Calu3 (cell line): Measurements from ENCODE around the gene FIG4. TPM values are rescaled to one million over a fixed set of nuclear protein-coding genes. Genes with fewer than 3 reads are reported as not detected.
"Not testable (repeated sequence)": the region's sequence is repeated elsewhere in the genome, so short reads cannot be mapped to it uniquely, and the experiment has no call there.

ENCODE experiments used
- BruUV-seq: library from RNA; stranded (reverse); fragments of 400-500 nt; replicated peaks from 2 replicates; lab custom pipeline; 2021; lab: Mats Ljungman, UMichigan
- CTCF ChIA-PET: fragments of 300-600 bp; sonication (Branson Sonifier 250); formaldehyde crosslinking; loops from one replicate; lab custom pipeline; 2022; ENCODE audit warnings: antibody characterized with exemption; lab: Charles Lee
- DNase-seq: peaks from one replicate; pipeline ENCODE4 v3.0.0; 2022
- H3K27ac Mint-ChIP-seq: one replicate; pipeline ENCODE4 v1.8.0; 2022; ENCODE audit warnings: mixed read lengths; ENCODE audit not compliant: unreplicated experiment
- H3K27me3 Mint-ChIP-seq: one replicate; pipeline ENCODE4 v1.8.0; 2022; ENCODE audit warnings: mixed read lengths; ENCODE audit not compliant: unreplicated experiment
- H3K36me3 Mint-ChIP-seq: one replicate; pipeline ENCODE4 v1.8.0; 2022; ENCODE audit warnings: mild to moderate bottlenecking, moderate library complexity, mixed read lengths; ENCODE audit not compliant: insufficient read depth, unreplicated experiment
- H3K4me1 Mint-ChIP-seq: one replicate; pipeline ENCODE4 v1.8.0; 2022; ENCODE audit warnings: mild to moderate bottlenecking, low read depth, mixed read lengths; ENCODE audit not compliant: unreplicated experiment
- H3K4me3 Mint-ChIP-seq: one replicate; pipeline ENCODE4 v1.8.0; 2022; ENCODE audit warnings: mild to moderate bottlenecking, low read depth, moderate library complexity, mixed read lengths; ENCODE audit not compliant: unreplicated experiment
- H3K9me3 Mint-ChIP-seq: one replicate; pipeline ENCODE4 v1.8.0; 2022; ENCODE audit warnings: low read depth, mixed read lengths; ENCODE audit not compliant: unreplicated experiment
- intact Hi-C: fragments of 100-400 bp; cut with micrococcal nuclease; formaldehyde crosslinking; loops from one replicate; pipeline ENCODE4 v1.10.0; 2022; ENCODE audit not compliant: unreplicated experiment
- total RNA-seq: library from RNA; stranded (reverse); gene quantifications from 2 replicates; pipeline ENCODE4 v1.2.3, GENCODE V29; 2022
- TF ChIP-seq, protein P1 (sequence below): fragments of 200-600 bp; IDR thresholded peaks from one replicate; pipeline ENCODE4 v1.8.0; 2022; ENCODE audit warnings: antibody characterized with exemption; ENCODE audit not compliant: unreplicated experiment

Gene FIG4
- total RNA-seq, 1 experiment from 2014 or later = 14.7 TPM

DNA sequence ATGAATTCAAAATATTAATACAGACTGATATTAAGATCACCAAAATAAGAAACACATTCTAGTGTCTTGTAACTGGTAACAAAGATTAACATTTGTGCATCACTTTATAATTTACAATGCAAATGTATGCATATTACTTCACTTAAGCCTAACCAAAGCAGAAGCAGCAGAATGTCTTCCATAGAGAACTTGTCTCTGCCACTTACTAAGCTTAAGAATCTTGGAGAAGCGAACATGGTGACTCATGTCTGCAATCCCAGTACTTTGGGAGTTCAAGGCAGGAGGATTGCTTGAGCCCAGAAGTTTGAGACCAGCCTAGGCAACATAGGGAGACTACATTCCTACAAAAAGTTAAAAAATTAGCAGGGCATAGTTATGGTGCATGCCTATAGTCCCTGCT is 18.9 kb upstream of the FIG4 start:
- Mint-ChIP-seq H3K4me3 (no peak overlapping the region), H3K27ac (no peak overlapping the region), H3K36me3 (no peaks in the 10 kb centered on the region), H3K27me3 (no peaks in the 10 kb centered on the region), H3K9me3 (no peaks in the 10 kb centered on the region), H3K4me1 (no peaks in the 10 kb centered on the region)
- no TSS peak for BruUV-seq
- TF ChIP-seq, protein P1, sequence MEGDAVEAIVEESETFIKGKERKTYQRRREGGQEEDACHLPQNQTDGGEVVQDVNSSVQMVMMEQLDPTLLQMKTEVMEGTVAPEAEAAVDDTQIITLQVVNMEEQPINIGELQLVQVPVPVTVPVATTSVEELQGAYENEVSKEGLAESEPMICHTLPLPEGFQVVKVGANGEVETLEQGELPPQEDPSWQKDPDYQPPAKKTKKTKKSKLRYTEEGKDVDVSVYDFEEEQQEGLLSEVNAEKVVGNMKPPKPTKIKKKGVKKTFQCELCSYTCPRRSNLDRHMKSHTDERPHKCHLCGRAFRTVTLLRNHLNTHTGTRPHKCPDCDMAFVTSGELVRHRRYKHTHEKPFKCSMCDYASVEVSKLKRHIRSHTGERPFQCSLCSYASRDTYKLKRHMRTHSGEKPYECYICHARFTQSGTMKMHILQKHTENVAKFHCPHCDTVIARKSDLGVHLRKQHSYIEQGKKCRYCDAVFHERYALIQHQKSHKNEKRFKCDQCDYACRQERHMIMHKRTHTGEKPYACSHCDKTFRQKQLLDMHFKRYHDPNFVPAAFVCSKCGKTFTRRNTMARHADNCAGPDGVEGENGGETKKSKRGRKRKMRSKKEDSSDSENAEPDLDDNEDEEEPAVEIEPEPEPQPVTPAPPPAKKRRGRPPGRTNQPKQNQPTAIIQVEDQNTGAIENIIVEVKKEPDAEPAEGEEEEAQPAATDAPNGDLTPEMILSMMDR = no peak
- DNase-seq = no peak
- intact Hi-C loops = no loop called here
- CTCF ChIA-PET = no interaction called here

- no peaks in the 10 kb centered on the region for H3K4me1 Mint-ChIP-seq
- intact Hi-C loops = no loop called here
- CTCF ChIA-PET = no interaction called here
- no peaks in the 10 kb centered on the region for H3K27me3 Mint-ChIP-seq
- no peak overlapping the region for H3K4me3 Mint-ChIP-seq
- no peaks in the 10 kb centered on the region for H3K9me3 Mint-ChIP-seq
- no peak overlapping the region for H3K27ac Mint-ChIP-seq
- DNase-seq = no peak
- H3K36me3 Mint-ChIP-seq = no peaks in the 10 kb centered on the region
- TF ChIP-seq, protein P1 = no peak
- BruUV-seq = no TSS peak
Observed at GRCh38 chr6:109672839-109673238, 18.3 kb upstream of the FIG4 start.

GRCh38 chr6:109676724-109677123 is 14.4 kb upstream of the FIG4 start:
- DNase-seq = no peak
- intact Hi-C loops = no loop called here
- CTCF ChIA-PET = no interaction called here
- no peak overlapping the region for H3K4me3 Mint-ChIP-seq
- no peaks in the 10 kb centered on the region for H3K27me3 Mint-ChIP-seq
- no peaks in the 10 kb centered on the region for H3K4me1 Mint-ChIP-seq
- no peak overlapping the region for H3K27ac Mint-ChIP-seq
- H3K9me3 Mint-ChIP-seq = peaks cover 2% of the 10 kb centered on the region
- TF ChIP-seq, protein P1 = no peak
- no TSS peak for BruUV-seq
- no peaks in the 10 kb centered on the region for H3K36me3 Mint-ChIP-seq

GRCh38 chr6:109678240-109678639 is 12.9 kb upstream of the FIG4 start:
- CTCF ChIA-PET = no interaction called here
- TF ChIP-seq, protein P1 = no peak
- intact Hi-C loops = no loop called here
- Mint-ChIP-seq H3K27me3 (no peaks in the 10 kb centered on the region), H3K27ac (no peak overlapping the region), H3K4me1 (no peaks in the 10 kb centered on the region), H3K4me3 (no peak overlapping the region), H3K36me3 (no peaks in the 10 kb centered on the region), H3K9me3 (peaks cover 2% of the 10 kb centered on the region)
- no peak for DNase-seq
- no TSS peak for BruUV-seq

GRCh38 chr6:109678661-109679505 is 12.2 kb upstream of the FIG4 start:
- H3K9me3 Mint-ChIP-seq, H3K4me1 Mint-ChIP-seq, H3K27me3 Mint-ChIP-seq, CTCF ChIA-PET, intact Hi-C loops, BruUV-seq, H3K27ac Mint-ChIP-seq, H3K36me3 Mint-ChIP-seq: not testable (repeated sequence)
- peak overlapping the region; percentile 17 for H3K4me3 Mint-ChIP-seq
- DNase-seq = peak; percentile 24
